Measurements from ENCODE around the gene NBL1. TPM values are rescaled to one million over a fixed set of nuclear protein-coding genes. Genes with fewer than 3 reads are reported as not detected.

NBL1 gene
- total RNA-seq, 1 experiment from 2014 or later = 7.9 TPM

GRCh38 chr1:19665496-19666465 lies 21.7 kb downstream of the NBL1 start:
- no peak for DNase-seq (ENCODE audit: low spot score)
- BruUV-seq (replicated peaks) = no TSS peak
- TF ChIP-seq EZH2 (IDR thresholded peaks at IDR 0.05; ENCODE audit: borderline replicate concordance, low read depth, low read length, poor library complexity, severe bottlenecking) = peak; percentile 92
- no peak for TF ChIP-seq CTCF (conservative IDR thresholded peaks at IDR 0.05; ENCODE audit: low read depth, low read length)
- CTCF ChIA-PET = no interaction called here
- intact Hi-C loops (cut with micrococcal nuclease; ENCODE audit: unreplicated experiment) = no loop called here
- Histone ChIP-seq H3K4me3 (ENCODE audit: low read depth, low read length, poor library complexity, severe bottlenecking) (no peak overlapping the region), H3K36me3 (ENCODE audit: insufficient read depth, low read length, poor library complexity, severe bottlenecking) (no peaks in the 10 kb centered on the region), H3K27me3 (replicated peaks; ENCODE audit: insufficient read depth, low read depth, low read length, poor library complexity) (peaks cover 54% of the 10 kb centered on the region), H3K9me3 (ENCODE audit: low read depth, low read length, poor library complexity, severe bottlenecking) (no peaks in the 10 kb centered on the region), H3K4me1 (ENCODE audit: insufficient read depth, low read length, poor library complexity, severe bottlenecking) (no peaks in the 10 kb centered on the region), H3K27ac (ENCODE audit: low read depth, low read length, poor library complexity, severe bottlenecking) (no peak overlapping the region)
- POLR2A ChIA-PET (ENCODE audit: low non-redundant PET) = no interaction called here

- CTCF ChIA-PET = interaction anchor here (1.1 kb wide), 1 partner anchor 15 kb away, joined by 3 read pairs; no protein-coding TSS in a partner anchor
- intact Hi-C loops (cut with micrococcal nuclease; ENCODE audit: unreplicated experiment) = no loop called here
Measured at GRCh38 chr1:19668888-19669287, 24.8 kb downstream of the NBL1 start.

GRCh38 chr1:19670787-19671186 lies 26.7 kb downstream of the NBL1 start:
- CTCF ChIA-PET = no interaction called here
- H3K27me3 ChIP-seq (replicated peaks; ENCODE audit: insufficient read depth, low read depth, low read length, poor library complexity) = peaks cover 30% of the 10 kb centered on the region

More at GRCh38 chr1:19668888-19669287, 24.8 kb downstream of the NBL1 start:
- Histone ChIP-seq H3K36me3 (ENCODE audit: insufficient read depth, low read length, poor library complexity, severe bottlenecking) (no peaks in the 10 kb centered on the region), H3K4me3 (ENCODE audit: low read depth, low read length, poor library complexity, severe bottlenecking) (no peak overlapping the region), H3K4me1 (ENCODE audit: insufficient read depth, low read length, poor library complexity, severe bottlenecking) (no peaks in the 10 kb centered on the region), H3K9me3 (ENCODE audit: low read depth, low read length, poor library complexity, severe bottlenecking) (no peaks in the 10 kb centered on the region), H3K27me3 (replicated peaks; ENCODE audit: insufficient read depth, low read depth, low read length, poor library complexity) (peaks cover 48% of the 10 kb centered on the region), H3K27ac (ENCODE audit: low read depth, low read length, poor library complexity, severe bottlenecking) (no peak overlapping the region)
- TF ChIP-seq CTCF (conservative IDR thresholded peaks at IDR 0.05; ENCODE audit: low read depth, low read length) (no peak), EZH2 (IDR thresholded peaks at IDR 0.05; ENCODE audit: borderline replicate concordance, low read depth, low read length, poor library complexity, severe bottlenecking) (no peak)
- POLR2A ChIA-PET (ENCODE audit: low non-redundant PET) = no interaction called here
- DNase-seq (ENCODE audit: low spot score) = no peak
- BruUV-seq (replicated peaks) = no TSS peak

More at GRCh38 chr1:19670787-19671186, 26.7 kb downstream of the NBL1 start:
- POLR2A ChIA-PET (ENCODE audit: low non-redundant PET) = no interaction called here
- H3K27ac ChIP-seq (ENCODE audit: low read depth, low read length, poor library complexity, severe bottlenecking) = no peak overlapping the region
- no peaks in the 10 kb centered on the region for H3K9me3 ChIP-seq (ENCODE audit: low read depth, low read length, poor library complexity, severe bottlenecking)
- H3K36me3 ChIP-seq (ENCODE audit: insufficient read depth, low read length, poor library complexity, severe bottlenecking) = no peaks in the 10 kb centered on the region
- H3K4me3 ChIP-seq (ENCODE audit: low read depth, low read length, poor library complexity, severe bottlenecking) = no peak overlapping the region
- no peak for DNase-seq (ENCODE audit: low spot score)
- intact Hi-C loops (cut with micrococcal nuclease; ENCODE audit: unreplicated experiment) = no loop called here
- no TSS peak for BruUV-seq (replicated peaks)
- no peaks in the 10 kb centered on the region for H3K4me1 ChIP-seq (ENCODE audit: insufficient read depth, low read length, poor library complexity, severe bottlenecking)
- no peak for TF ChIP-seq CTCF (conservative IDR thresholded peaks at IDR 0.05; ENCODE audit: low read depth, low read length)
- TF ChIP-seq EZH2 (IDR thresholded peaks at IDR 0.05; ENCODE audit: borderline replicate concordance, low read depth, low read length, poor library complexity, severe bottlenecking) = no peak
